Common myeloid progenitor, CD34-positive (primary cell): Measurements from ENCODE around the gene ADIPOR2.

Experiments
- CTCF ChIA-PET: fragments of 350-600 bp; sonication (Branson Sonifier 250); formaldehyde crosslinking; loops from one replicate; lab custom pipeline; 2021; ENCODE audit warnings: antibody characterized with exemption; lab: Charles Lee
- POLR2A ChIA-PET: fragments of 350-600 bp; sonication (Branson Sonifier 250); formaldehyde crosslinking; loops from one replicate; lab custom pipeline; 2021; ENCODE audit warnings: antibody characterized with exemption; lab: Charles Lee
- DNase-seq, 3 donors: peaks; one replicate each; pipeline versions ENCODE4 v3.0.0 to v3.0.0-alpha.2; 2013
- H3K27ac ChIP-seq, 2 experiments: 1 replicate in 1 of 2; 2 replicates in 1 of 2; pipeline ENCODE4 v1.7.0; 2013; ENCODE audit warnings: inconsistent platforms in 2 of 2, low read length in 2 of 2, mild to moderate bottlenecking in 2 of 2, low read depth in 1 of 2, moderate library complexity in 1 of 2; ENCODE audit not compliant: severe bottlenecking in 2 of 2, insufficient read depth in 1 of 2, poor library complexity in 1 of 2
- H3K27me3 ChIP-seq, 5 experiments: replicated peaks in 2 of 5; 1 replicate in 3 of 5; 2 replicates in 2 of 5; pipeline versions ENCODE4 v1.6.1 to v1.7.0; 2013; ENCODE audit warnings: low read length in 4 of 5, mild to moderate bottlenecking in 2 of 5, moderate library complexity in 2 of 5, inconsistent platforms in 1 of 5; ENCODE audit not compliant: insufficient read depth in 5 of 5, control insufficient read depth in 4 of 5
- H3K36me3 ChIP-seq, 4 experiments: 1 replicate in 2 of 4; 2 replicates in 2 of 4; pipeline versions ENCODE4 v1.6.1 to v1.7.0; 2013; ENCODE audit warnings: low read length in 3 of 4, control low read depth in 1 of 4, mild to moderate bottlenecking in 1 of 4; ENCODE audit not compliant: control insufficient read depth in 4 of 4, insufficient read depth in 4 of 4
- H3K4me1 ChIP-seq, 4 experiments: 1 replicate in 3 of 4; 2 replicates in 1 of 4; pipeline versions ENCODE4 v1.6.1 to v1.7.1; 2013; ENCODE audit warnings: low read length in 3 of 4, mild to moderate bottlenecking in 3 of 4, control low read depth in 1 of 4, inconsistent platforms in 1 of 4, moderate library complexity in 1 of 4; ENCODE audit not compliant: control insufficient read depth in 4 of 4, insufficient read depth in 4 of 4; ENCODE audit errors: control extremely low read depth in 1 of 4
- H3K4me3 ChIP-seq, 7 experiments: 1 replicate in 4 of 7; 2 replicates in 3 of 7; pipeline versions ENCODE4 v1.5.1 to v1.7.0; 2013; ENCODE audit warnings: mild to moderate bottlenecking in 7 of 7, low read length in 6 of 7, moderate library complexity in 6 of 7, inconsistent platforms in 2 of 7, low read depth in 2 of 7, control low read depth in 1 of 7; ENCODE audit not compliant: insufficient read depth in 4 of 7, control insufficient read depth in 1 of 7; ENCODE audit errors: extremely low read depth in 1 of 7
- H3K9me3 ChIP-seq, 5 experiments: 1 replicate in 4 of 5; 2 replicates in 1 of 5; pipeline versions ENCODE4 v1.6.1 to v1.7.1; 2013; ENCODE audit warnings: low read length in 4 of 5, mild to moderate bottlenecking in 2 of 5, inconsistent platforms in 1 of 5, low read depth in 1 of 5, moderate library complexity in 1 of 5; ENCODE audit not compliant: control insufficient read depth in 4 of 5, insufficient read depth in 2 of 5; ENCODE audit errors: control extremely low read depth in 1 of 5
- WGBS: methylation state at CpG from one replicate; pipeline ENCODE4 v1.1.5; 2013; ENCODE audit not compliant: insufficient coverage; 5-methylcytosine and 5-hydroxymethylcytosine counted together

ADIPOR2 gene

GRCh38 chr12:1769809-1770494, 79.1 kb downstream of the ADIPOR2 start:
- no peak for DNase-seq
- Histone ChIP-seq H3K9me3 (no peaks in the 10 kb centered on the region), H3K27ac (no peak overlapping the region), H3K4me3 (no peak overlapping the region), H3K36me3 (peaks cover 0 to 35% (median 13%) of the 10 kb centered on the region in 4 experiments), H3K4me1 (no peaks in the 10 kb centered on the region), H3K27me3 (no peaks in the 10 kb centered on the region)
- ChIA-PET POLR2A (no interaction called here), CTCF (interaction anchor here (0.7 to 1.0 kb wide), 2 partner anchors 9 to 117 kb away, joined by 3 read pairs; no protein-coding TSS in a partner anchor)
- WGBS, result 93% methylated on average over 4 of the region's 8 CpGs

- H3K4me3 ChIP-seq, result no peak overlapping the region
- H3K9me3 ChIP-seq, result no peaks in the 10 kb centered on the region
- POLR2A ChIA-PET, result no interaction called here
- 96% methylated on average over 4 of the region's 4 CpGs for WGBS
- no peaks in the 10 kb centered on the region for H3K27me3 ChIP-seq
- CTCF ChIA-PET, result interaction anchor here (1.2 to 2.7 kb wide), 3 partner anchors 18 to 166 kb away, joined by 3 to 11 read pairs (median 4); no protein-coding TSS in a partner anchor
- H3K27ac ChIP-seq, result no peak overlapping the region
- DNase-seq, result no peak
- peaks cover 4 to 37% (median 18%) of the 10 kb centered on the region in 4 experiments for H3K36me3 ChIP-seq
- H3K4me1 ChIP-seq, result peaks cover 0 to 5% (median 0%) of the 10 kb centered on the region in 4 experiments
Observed at GRCh38 chr12:1773937-1774655, 83.2 kb downstream of the ADIPOR2 start.

GRCh38 chr12:1776170-1776921, 85.5 kb downstream of the ADIPOR2 start:
- Histone ChIP-seq H3K4me3 (no peak overlapping the region), H3K27me3 (no peaks in the 10 kb centered on the region), H3K4me1 (peaks cover 0 to 5% (median 0%) of the 10 kb centered on the region in 4 experiments), H3K36me3 (peaks cover 5 to 44% (median 22%) of the 10 kb centered on the region in 4 experiments), H3K9me3 (no peaks in the 10 kb centered on the region), H3K27ac (no peak overlapping the region)
- no peak for DNase-seq
- POLR2A ChIA-PET, result no interaction called here
- WGBS, result 100% methylated on average over 4 of the region's 4 CpGs
- CTCF ChIA-PET, result interaction anchor here (1.0 to 2.7 kb wide), 6 partner anchors 9 to 142 kb away, joined by 3 to 11 read pairs (median 6); no protein-coding TSS in a partner anchor

- Histone ChIP-seq H3K9me3 (no peaks in the 10 kb centered on the region), H3K27me3 (no peaks in the 10 kb centered on the region), H3K27ac (no peak overlapping the region), H3K4me3 (no peak overlapping the region), H3K4me1 (peaks cover 0 to 5% (median 0%) of the 10 kb centered on the region in 4 experiments), H3K36me3 (peaks cover 8 to 52% (median 24%) of the 10 kb centered on the region in 4 experiments)
- POLR2A ChIA-PET, result no interaction called here
- 100% methylated on average over 2 of the region's 5 CpGs for WGBS
- CTCF ChIA-PET, result interaction anchor here (1.0 to 2.3 kb wide), 3 partner anchors 11 to 124 kb away, joined by 3 to 7 read pairs (median 5); no protein-coding TSS in a partner anchor
- no peak for DNase-seq
Observed at GRCh38 chr12:1777798-1778197, 86.9 kb downstream of the ADIPOR2 start.

- ChIA-PET POLR2A (no interaction called here), CTCF (interaction anchor here (1.8 to 2.0 kb wide), 2 partner anchors 12 to 125 kb away, joined by 5 to 8 read pairs; no protein-coding TSS in a partner anchor)
- WGBS, result 100% methylated on average over 2 of the region's 4 CpGs
- Histone ChIP-seq H3K27ac (no peak overlapping the region), H3K27me3 (no peaks in the 10 kb centered on the region), H3K4me1 (peaks cover 0 to 5% (median 0%) of the 10 kb centered on the region in 4 experiments), H3K36me3 (peaks cover 3 to 49% (median 24%) of the 10 kb centered on the region in 4 experiments), H3K9me3 (no peaks in the 10 kb centered on the region), H3K4me3 (no peak overlapping the region)
- DNase-seq, result no peak
Observed at GRCh38 chr12:1778911-1779310, 88.0 kb downstream of the ADIPOR2 start.

- 100% methylated on average over 1 of the region's 1 CpG for WGBS
- ChIA-PET CTCF (interaction anchor here (2.0 kb wide), 1 partner anchor 11 kb away, joined by 8 read pairs; no protein-coding TSS in a partner anchor), POLR2A (no interaction called here)
- H3K9me3 ChIP-seq, result no peaks in the 10 kb centered on the region
- no peak overlapping the region for H3K4me3 ChIP-seq
- no peak overlapping the region for H3K27ac ChIP-seq
- no peaks in the 10 kb centered on the region for H3K27me3 ChIP-seq
- peaks cover 0 to 5% (median 0%) of the 10 kb centered on the region in 4 experiments for H3K4me1 ChIP-seq
- H3K36me3 ChIP-seq, result peaks cover 3 to 53% (median 27%) of the 10 kb centered on the region in 4 experiments
- no peak for DNase-seq
Observed at GRCh38 chr12:1779783-1780182, 88.9 kb downstream of the ADIPOR2 start.
